Esophagus squamous epithelium (tissue), 4 donors: ENCODE data around the gene BFSP2.

Experiments
- POLR2A ChIP-seq, 4 donors: fragments of 450-650 bp; IDR thresholded peaks; one replicate each; pipeline ENCODE4 v1.6.1; 2017; ENCODE audit warnings: antibody characterized with exemption in 4 of 4, mild to moderate bottlenecking in 4 of 4, moderate library complexity in 3 of 4
- TF ChIP-seq, protein P1 (sequence below), 6 experiments: fragments of 450-650 bp in 4 of 6; fragments of 200-600 bp in 2 of 6; sonication (generic) in 2 of 6; IDR thresholded peaks; one replicate each; pipeline ENCODE4 v1.5.1; 2016 to 2019; ENCODE audit warnings: antibody characterized with exemption in 6 of 6, mild to moderate bottlenecking in 4 of 6, moderate library complexity in 4 of 6

DNA sequence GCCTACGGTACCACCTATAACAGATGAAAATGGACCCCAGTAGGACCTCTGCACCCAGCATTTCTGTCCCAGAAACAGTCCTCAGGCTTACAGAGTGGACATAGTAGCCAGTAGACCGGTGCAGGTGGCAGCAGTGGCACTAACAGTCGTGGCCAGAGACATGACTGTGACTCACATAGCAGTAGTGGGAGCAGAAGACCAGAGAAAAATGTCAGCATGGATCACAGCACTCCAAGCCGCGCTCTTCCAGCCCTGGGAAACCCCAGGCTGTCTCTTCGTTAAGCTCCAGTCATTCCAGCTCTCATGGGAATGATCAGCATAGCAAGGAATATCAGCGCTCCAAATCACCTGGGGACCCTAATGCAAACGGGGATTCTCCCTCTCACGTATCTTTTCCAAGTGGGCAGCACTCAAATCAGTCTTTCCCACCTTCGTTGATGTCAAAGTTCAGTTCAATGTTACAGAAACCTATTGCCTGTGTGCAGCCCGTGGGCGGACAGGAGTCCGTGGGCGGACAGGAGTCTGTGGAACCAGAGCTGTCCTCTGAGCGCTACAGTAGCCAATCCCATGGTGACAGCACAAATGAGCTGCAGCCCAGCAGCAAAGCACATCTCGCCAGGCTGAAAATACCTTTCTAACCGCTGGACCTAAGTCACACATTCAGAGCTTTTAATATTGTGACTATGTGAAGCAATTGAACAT is 10.5 kb downstream of the BFSP2 start:
- TF ChIP-seq, protein P1, sequence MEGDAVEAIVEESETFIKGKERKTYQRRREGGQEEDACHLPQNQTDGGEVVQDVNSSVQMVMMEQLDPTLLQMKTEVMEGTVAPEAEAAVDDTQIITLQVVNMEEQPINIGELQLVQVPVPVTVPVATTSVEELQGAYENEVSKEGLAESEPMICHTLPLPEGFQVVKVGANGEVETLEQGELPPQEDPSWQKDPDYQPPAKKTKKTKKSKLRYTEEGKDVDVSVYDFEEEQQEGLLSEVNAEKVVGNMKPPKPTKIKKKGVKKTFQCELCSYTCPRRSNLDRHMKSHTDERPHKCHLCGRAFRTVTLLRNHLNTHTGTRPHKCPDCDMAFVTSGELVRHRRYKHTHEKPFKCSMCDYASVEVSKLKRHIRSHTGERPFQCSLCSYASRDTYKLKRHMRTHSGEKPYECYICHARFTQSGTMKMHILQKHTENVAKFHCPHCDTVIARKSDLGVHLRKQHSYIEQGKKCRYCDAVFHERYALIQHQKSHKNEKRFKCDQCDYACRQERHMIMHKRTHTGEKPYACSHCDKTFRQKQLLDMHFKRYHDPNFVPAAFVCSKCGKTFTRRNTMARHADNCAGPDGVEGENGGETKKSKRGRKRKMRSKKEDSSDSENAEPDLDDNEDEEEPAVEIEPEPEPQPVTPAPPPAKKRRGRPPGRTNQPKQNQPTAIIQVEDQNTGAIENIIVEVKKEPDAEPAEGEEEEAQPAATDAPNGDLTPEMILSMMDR (IDR thresholded peaks at IDR 0.05) = no peak
- no peak for TF ChIP-seq POLR2A (IDR thresholded peaks at IDR 0.05)
